Measurements from ENCODE around the gene OLFM1. TPM values are rescaled to one million over a fixed set of nuclear protein-coding genes. Genes with fewer than 3 reads are reported as not detected.

OLFM1 gene
- total RNA-seq, 1 experiment from 2014 or later, result 0.44 TPM

- Histone ChIP-seq H3K9me2 (replicated peaks; ENCODE audit: low read length) (no peaks in the 10 kb centered on the region), H2AFZ (ENCODE audit: low read length) (no peak overlapping the region), H3F3A (ENCODE audit: low read length, unreplicated experiment) (no peaks in the 10 kb centered on the region), H3K4me3 (ENCODE audit: low read length) (no peak overlapping the region), H3K79me2 (ENCODE audit: low read length) (no peaks in the 10 kb centered on the region), H3K4me2 (ENCODE audit: low read length) (no peak overlapping the region), H4K20me1 (ENCODE audit: low read length) (no peaks in the 10 kb centered on the region), H3K36me3 (ENCODE audit: low read depth, low read length) (no peaks in the 10 kb centered on the region), H3K4me1 (ENCODE audit: insufficient read depth, low read length) (no peaks in the 10 kb centered on the region), H3K9ac (ENCODE audit: low read length) (no peak overlapping the region), H3K27ac (ENCODE audit: low read length) (no peak overlapping the region), H3K9me3 (ENCODE audit: low read length) (no peaks in the 10 kb centered on the region), H3K27me3 (ENCODE audit: low read length) (0 out of 2 replicates have a peak, but pooled peaks cover 10% of the 10 kb centered on the region)
- POLR2A ChIA-PET (ENCODE audit: unreplicated experiment), result no interaction called here
- intact Hi-C loops (cut with micrococcal nuclease), result no loop called here
- ATAC-seq (no peak), DNase-seq (no peak)
- no TSS peak for BruUV-seq (replicated peaks)
- no peak for TF ChIP-seq CTCF (conservative IDR thresholded peaks at IDR 0.05; ENCODE audit: low read depth, low read length)
- TF ChIP-seq EZH2 (IDR thresholded peaks at IDR 0.05; ENCODE audit: low read length, unreplicated experiment), result no peak
- no peak for TF ChIP-seq EZH2phosphoT487 (IDR thresholded peaks at IDR 0.05; ENCODE audit: borderline replicate concordance, low read length)
- CTCF ChIA-PET, result no interaction called here
These were observed 34.3 kb upstream of the OLFM1 start for GRCh38 chr9:135053133-135053532.

- H3K4me1 ChIP-seq (ENCODE audit: insufficient read depth, low read length), result no peaks in the 10 kb centered on the region
- H3F3A ChIP-seq (ENCODE audit: low read length, unreplicated experiment), result no peaks in the 10 kb centered on the region
- intact Hi-C loops (cut with micrococcal nuclease), result no loop called here
- DNase-seq (no peak), ATAC-seq (no peak)
- no peak overlapping the region for H3K9ac ChIP-seq (ENCODE audit: low read length)
- no peak overlapping the region for H3K27ac ChIP-seq (ENCODE audit: low read length)
- H3K9me2 ChIP-seq (replicated peaks; ENCODE audit: low read length), result no peaks in the 10 kb centered on the region
- ChIA-PET CTCF (no interaction called here), POLR2A (ENCODE audit: unreplicated experiment) (no interaction called here)
- no TSS peak for BruUV-seq (replicated peaks)
- H3K9me3 ChIP-seq (ENCODE audit: low read length), result no peaks in the 10 kb centered on the region
- H3K36me3 ChIP-seq (ENCODE audit: low read depth, low read length), result no peaks in the 10 kb centered on the region
- H3K27me3 ChIP-seq (ENCODE audit: low read length), result 0 out of 2 replicates have a peak, but pooled peaks cover 17% of the 10 kb centered on the region
- TF ChIP-seq EZH2 (IDR thresholded peaks at IDR 0.05; ENCODE audit: low read length, unreplicated experiment) (no peak), EZH2phosphoT487 (IDR thresholded peaks at IDR 0.05; ENCODE audit: borderline replicate concordance, low read length) (no peak), CTCF (conservative IDR thresholded peaks at IDR 0.05; ENCODE audit: low read depth, low read length) (no peak)
- no peaks in the 10 kb centered on the region for H3K79me2 ChIP-seq (ENCODE audit: low read length)
- H4K20me1 ChIP-seq (ENCODE audit: low read length), result no peaks in the 10 kb centered on the region
- no peak overlapping the region for H2AFZ ChIP-seq (ENCODE audit: low read length)
- H3K4me3 ChIP-seq (ENCODE audit: low read length), result no peak overlapping the region
- no peak overlapping the region for H3K4me2 ChIP-seq (ENCODE audit: low read length)
These were observed 32.3 kb upstream of the OLFM1 start for GRCh38 chr9:135055181-135055580.

- TF ChIP-seq CTCF (conservative IDR thresholded peaks at IDR 0.05; ENCODE audit: low read depth, low read length) (no peak), EZH2phosphoT487 (IDR thresholded peaks at IDR 0.05; ENCODE audit: borderline replicate concordance, low read length) (no peak)
- POLR2A ChIA-PET (ENCODE audit: unreplicated experiment), result no interaction called here
- no peaks in the 10 kb centered on the region for H3K9me3 ChIP-seq (ENCODE audit: low read length)
- H2AFZ ChIP-seq (ENCODE audit: low read length), result no peak overlapping the region
- no peaks in the 10 kb centered on the region for H4K20me1 ChIP-seq (ENCODE audit: low read length)
- CTCF ChIA-PET, result no interaction called here
- no peaks in the 10 kb centered on the region for H3K4me1 ChIP-seq (ENCODE audit: insufficient read depth, low read length)
- intact Hi-C loops (cut with micrococcal nuclease), result no loop called here
- no peak overlapping the region for H3K9ac ChIP-seq (ENCODE audit: low read length)
- H3F3A ChIP-seq (ENCODE audit: low read length, unreplicated experiment), result no peaks in the 10 kb centered on the region
- H3K27ac ChIP-seq (ENCODE audit: low read length), result no peak overlapping the region
- H3K27me3 ChIP-seq (ENCODE audit: low read length), result 0 out of 2 replicates have a peak, but pooled peaks cover 17% of the 10 kb centered on the region
- no peak overlapping the region for H3K4me3 ChIP-seq (ENCODE audit: low read length)
- no peaks in the 10 kb centered on the region for H3K9me2 ChIP-seq (replicated peaks; ENCODE audit: low read length)
- ATAC-seq, result no peak
- BruUV-seq (replicated peaks), result no TSS peak
- no peaks in the 10 kb centered on the region for H3K79me2 ChIP-seq (ENCODE audit: low read length)
- DNase-seq, result peak; percentile 4
- H3K36me3 ChIP-seq (ENCODE audit: low read depth, low read length), result no peaks in the 10 kb centered on the region
- H3K4me2 ChIP-seq (ENCODE audit: low read length), result no peak overlapping the region
These were observed 30.9 kb upstream of the OLFM1 start for GRCh38 chr9:135056541-135056940.

Measured in PC-3 (cell line).